Caco-2 (cell line): ENCODE data around the gene STARD10. TPM values are rescaled to one million over a fixed set of nuclear protein-coding genes. Genes with fewer than 3 reads are reported as not detected.

Experiments used
- BruUV-seq: library from RNA; stranded (reverse); fragments of 400-500 nt; replicated peaks from 2 replicates; lab custom pipeline; 2021; lab: Mats Ljungman, UMichigan
- CTCF ChIA-PET: fragments of 300-600 bp; sonication (Branson Sonifier 250); formaldehyde crosslinking; loops from one replicate; lab custom pipeline; 2022; ENCODE audit warnings: antibody characterized with exemption; lab: Charles Lee
- POLR2A ChIA-PET: fragments of 300-600 bp; sonication (Branson Sonifier 250); formaldehyde crosslinking; loops from one replicate; lab custom pipeline; 2022; ENCODE audit warnings: antibody characterized with exemption; lab: Charles Lee
- DNase-seq, 2 experiments: peaks; one replicate each; pipeline versions ENCODE4 v3.0.0 to v3.0.0-alpha.2; 2020 to 2022
- H3K27me3 ChIP-seq: replicated peaks from 2 replicates; pipeline ENCODE4 v1.6.0; 2011; ENCODE audit warnings: low read length; ENCODE audit not compliant: control insufficient read depth, insufficient read depth
- H3K36me3 ChIP-seq: 2 replicates; pipeline ENCODE4 v1.5.1; 2011; ENCODE audit warnings: low read length; ENCODE audit not compliant: control insufficient read depth, insufficient read depth
- H3K4me1 ChIP-seq: fragments of 250-450 bp; sonication (Bioruptor Pico); 2 replicates; pipeline ENCODE4 v1.5.1; 2020; ENCODE audit warnings: mild to moderate bottlenecking
- H3K4me3 ChIP-seq: 2 replicates; pipeline ENCODE4 v1.5.1; 2011; ENCODE audit warnings: low read depth, mild to moderate bottlenecking, control low read depth, low read length
- H3K9me3 ChIP-seq: fragments of 250-450 bp; sonication (Bioruptor Pico); 2 replicates; pipeline ENCODE4 v1.5.1; 2020; ENCODE audit warnings: mild to moderate bottlenecking, moderate library complexity
- H3K27ac Mint-ChIP-seq: one replicate; pipeline ENCODE4 v1.8.0; 2022; ENCODE audit warnings: mixed read lengths; ENCODE audit not compliant: unreplicated experiment
- H3K27me3 Mint-ChIP-seq: one replicate; pipeline ENCODE4 v1.8.0; 2022; ENCODE audit warnings: mixed read lengths; ENCODE audit not compliant: insufficient read depth, unreplicated experiment
- H3K36me3 Mint-ChIP-seq: one replicate; pipeline ENCODE4 v1.8.0; 2022; ENCODE audit warnings: mild to moderate bottlenecking, mixed read lengths; ENCODE audit not compliant: insufficient read depth, unreplicated experiment
- H3K4me1 Mint-ChIP-seq: one replicate; pipeline ENCODE4 v1.8.0; 2022; ENCODE audit warnings: low read depth, mixed read lengths; ENCODE audit not compliant: unreplicated experiment
- H3K4me3 Mint-ChIP-seq: one replicate; pipeline ENCODE4 v1.8.0; 2022; ENCODE audit warnings: mild to moderate bottlenecking, moderate library complexity, mixed read lengths; ENCODE audit not compliant: unreplicated experiment
- H3K9me3 Mint-ChIP-seq: one replicate; pipeline ENCODE4 v1.8.0; 2022; ENCODE audit warnings: mixed read lengths; ENCODE audit not compliant: unreplicated experiment
- intact Hi-C: fragments of 100-400 bp; cut with micrococcal nuclease; formaldehyde crosslinking; loops from one replicate; pipeline ENCODE4 v1.10.0; 2022; ENCODE audit not compliant: unreplicated experiment
- total RNA-seq: library from RNA; stranded (reverse); gene quantifications from 2 replicates; pipeline ENCODE4 v1.2.3, GENCODE V29; 2022
- TF ChIP-seq, protein P1 (sequence below), 2 experiments: fragments of 200-600 bp in 1 of 2; IDR thresholded peaks; 1 replicate in 1 of 2; 2 replicates in 1 of 2; pipeline versions ENCODE4 v1.5.1 to v1.8.0; 2011 to 2022; ENCODE audit warnings: antibody characterized with exemption in 1 of 2, control low read depth in 1 of 2, inconsistent platforms in 1 of 2, low read depth in 1 of 2, low read length in 1 of 2, mild to moderate bottlenecking in 1 of 2, moderate library complexity in 1 of 2; ENCODE audit not compliant: insufficient read depth in 1 of 2, severe bottlenecking in 1 of 2, unreplicated experiment in 1 of 2

The STARD10 gene
- total RNA-seq, 1 experiment from 2014 or later: 492 TPM

DNA sequence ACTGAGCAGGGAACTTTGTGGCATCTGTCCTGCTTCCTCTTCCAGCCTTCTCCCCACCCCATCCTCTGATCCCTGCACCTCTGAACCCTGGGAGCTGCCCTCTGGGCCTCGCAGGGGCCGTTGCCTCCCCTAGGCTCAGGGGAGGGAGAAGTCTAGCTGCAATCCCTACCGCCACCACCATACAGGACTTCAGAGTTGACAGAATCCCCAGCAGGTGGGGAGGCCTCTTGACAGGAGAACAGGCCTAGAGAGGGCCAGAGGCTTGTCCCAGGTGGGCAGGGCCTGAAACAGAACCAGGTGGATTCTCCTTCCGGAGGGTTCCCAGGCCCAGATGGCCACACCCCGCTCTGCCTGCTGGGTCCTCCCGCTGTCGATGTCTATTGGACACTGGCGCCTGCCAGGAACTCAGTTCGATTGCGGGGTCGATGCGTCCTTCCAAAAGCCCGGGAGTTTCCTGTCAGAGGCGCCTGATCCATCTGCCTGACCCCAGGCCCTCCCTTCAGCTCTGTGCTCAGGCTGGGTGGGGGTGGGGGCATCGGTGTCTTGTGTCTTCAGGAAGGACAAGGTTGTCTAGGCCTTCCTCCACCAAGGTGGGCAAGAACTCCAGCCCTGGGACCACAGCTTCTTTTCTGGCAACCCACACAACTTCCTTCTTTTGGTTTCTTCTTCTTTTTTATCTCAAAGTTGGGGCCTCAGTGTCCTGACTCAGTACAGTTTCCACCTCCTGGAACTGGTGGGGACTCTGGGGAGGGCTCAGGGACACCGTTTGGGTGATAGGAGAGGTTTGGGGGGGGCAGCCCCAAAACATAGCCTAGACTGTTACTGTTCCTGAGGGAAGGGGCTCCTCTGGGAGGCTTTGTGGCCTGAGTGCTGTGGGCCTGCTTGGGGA lies 6.4 kb downstream of the STARD10 start:
- Histone ChIP-seq H3K4me3 (no peak overlapping the region; the same call in 1 of the 2 replicates), H3K36me3 (0 out of 2 replicates have a peak, but pooled peaks cover 2% of the 10 kb centered on the region), H3K4me1 (peaks cover 75% of the 10 kb centered on the region), H3K9me3 (no peaks in the 10 kb centered on the region), H3K27me3 (no peaks in the 10 kb centered on the region)
- TF ChIP-seq, protein P1, sequence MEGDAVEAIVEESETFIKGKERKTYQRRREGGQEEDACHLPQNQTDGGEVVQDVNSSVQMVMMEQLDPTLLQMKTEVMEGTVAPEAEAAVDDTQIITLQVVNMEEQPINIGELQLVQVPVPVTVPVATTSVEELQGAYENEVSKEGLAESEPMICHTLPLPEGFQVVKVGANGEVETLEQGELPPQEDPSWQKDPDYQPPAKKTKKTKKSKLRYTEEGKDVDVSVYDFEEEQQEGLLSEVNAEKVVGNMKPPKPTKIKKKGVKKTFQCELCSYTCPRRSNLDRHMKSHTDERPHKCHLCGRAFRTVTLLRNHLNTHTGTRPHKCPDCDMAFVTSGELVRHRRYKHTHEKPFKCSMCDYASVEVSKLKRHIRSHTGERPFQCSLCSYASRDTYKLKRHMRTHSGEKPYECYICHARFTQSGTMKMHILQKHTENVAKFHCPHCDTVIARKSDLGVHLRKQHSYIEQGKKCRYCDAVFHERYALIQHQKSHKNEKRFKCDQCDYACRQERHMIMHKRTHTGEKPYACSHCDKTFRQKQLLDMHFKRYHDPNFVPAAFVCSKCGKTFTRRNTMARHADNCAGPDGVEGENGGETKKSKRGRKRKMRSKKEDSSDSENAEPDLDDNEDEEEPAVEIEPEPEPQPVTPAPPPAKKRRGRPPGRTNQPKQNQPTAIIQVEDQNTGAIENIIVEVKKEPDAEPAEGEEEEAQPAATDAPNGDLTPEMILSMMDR (IDR thresholded peaks at IDR 0.05; ENCODE audit: insufficient read depth in 1 of 2, low read depth in 1 of 2, low read length in 1 of 2, severe bottlenecking in 1 of 2, unreplicated experiment in 1 of 2): peak; percentile 65 to 72
- Mint-ChIP-seq H3K4me1 (peaks cover 67% of the 10 kb centered on the region), H3K27me3 (no peaks in the 10 kb centered on the region), H3K36me3 (peaks cover 23% of the 10 kb centered on the region), H3K27ac (peak overlapping the region; percentile 99), H3K4me3 (peak overlapping the region; percentile 50), H3K9me3 (no peaks in the 10 kb centered on the region)
- no TSS peak for BruUV-seq
- CTCF ChIA-PET: interaction anchor here (0.7 to 2.6 kb wide), 10 partner anchors 8 to 316 kb away, joined by 3 to 32 read pairs (median 8); no protein-coding TSS in a partner anchor
- POLR2A ChIA-PET: interaction anchor here (0.7 to 2.8 kb wide), 4 partner anchors 11 to 592 kb away, joined by 3 to 33 read pairs (median 8); no protein-coding TSS in a partner anchor
- DNase-seq: peak; percentile 90 to 98
- intact Hi-C loops: no loop called here

DNA sequence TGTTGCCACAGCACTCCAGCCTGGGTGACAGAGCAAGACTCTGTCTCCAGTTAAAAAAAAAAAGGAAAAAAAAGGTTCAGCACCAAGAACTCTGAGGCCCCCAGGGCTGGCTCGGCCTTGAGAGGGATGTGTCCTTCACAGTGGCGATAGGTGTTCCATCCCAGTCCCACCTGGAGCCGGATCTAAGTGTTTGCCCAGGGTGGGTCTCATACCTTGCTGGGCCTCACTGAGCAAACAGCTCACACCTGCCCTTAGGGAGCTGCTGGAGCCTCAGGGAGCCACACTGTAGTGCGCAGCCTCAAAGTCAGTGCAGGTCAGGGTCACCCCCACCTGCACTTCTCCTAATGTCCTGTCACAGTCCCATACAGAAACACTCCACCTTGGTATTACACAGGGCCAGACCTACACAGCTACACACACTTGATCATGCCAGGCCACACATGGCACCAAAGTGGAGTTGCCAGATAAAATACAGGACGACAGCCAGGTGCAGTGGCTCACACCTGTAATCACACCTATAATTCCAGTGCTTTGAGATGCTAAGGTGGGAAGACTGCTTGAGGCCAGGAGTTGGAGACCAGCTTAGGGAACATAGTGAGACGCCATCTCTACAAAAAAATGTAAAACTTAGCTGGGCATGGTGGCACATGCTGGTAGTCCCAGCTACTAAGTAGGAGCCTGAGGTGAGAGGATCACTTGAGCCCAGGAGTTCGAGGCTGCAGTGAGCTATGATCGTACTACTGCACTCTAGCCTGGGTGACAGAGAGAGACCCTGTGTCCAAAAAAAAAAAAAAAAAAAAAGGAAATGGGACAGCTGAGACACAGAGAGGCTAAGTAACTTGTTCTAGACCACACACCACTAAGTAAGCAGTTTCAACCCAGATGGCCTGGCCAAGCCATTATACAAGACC lies 7.3 kb downstream of the STARD10 start:
- Mint-ChIP-seq H3K27me3 (no peaks in the 10 kb centered on the region), H3K9me3 (no peaks in the 10 kb centered on the region), H3K36me3 (peaks cover 29% of the 10 kb centered on the region), H3K4me3 (peak overlapping the region; percentile 50), H3K4me1 (peaks cover 75% of the 10 kb centered on the region), H3K27ac (peak overlapping the region; percentile 99)
- no peak overlapping the region for H3K4me3 ChIP-seq
- TSS peak; percentile 55 for BruUV-seq
- TF ChIP-seq, protein P1 (IDR thresholded peaks at IDR 0.05; ENCODE audit: insufficient read depth in 1 of 2, low read depth in 1 of 2, low read length in 1 of 2, severe bottlenecking in 1 of 2, unreplicated experiment in 1 of 2): peak; percentile 5 to 20
- POLR2A ChIA-PET: interaction anchor here (0.5 to 2.8 kb wide), 18 partner anchors 8 to 761 kb away, joined by 3 to 33 read pairs (median 4); partner anchors contain the start of genes ANAPC15, ARAP1 and STARD10
- H3K27me3 ChIP-seq: no peaks in the 10 kb centered on the region
- peaks cover 81% of the 10 kb centered on the region for H3K4me1 ChIP-seq
- DNase-seq: peak; percentile 100
- CTCF ChIA-PET: interaction anchor here (0.6 to 2.6 kb wide), 19 partner anchors 8 to 549 kb away, joined by 3 to 32 read pairs (median 5); partner anchors contain the start of genes ARAP1 and FCHSD2
- no peaks in the 10 kb centered on the region for H3K9me3 ChIP-seq
- intact Hi-C loops: loop anchor here (1.0 kb wide), 3 partner anchors 8 to 33 kb away; partner anchors contain the start of gene STARD10
- H3K36me3 ChIP-seq: 0 out of 2 replicates have a peak, but pooled peaks cover 2% of the 10 kb centered on the region
